HG02981 (cell line): Measurements from ENCODE around the gene GPC3.

Source experiments
- ATAC-seq: cut with Tn5 transposase; IDR thresholded peaks from one replicate; pipeline ENCODE4 v1.9.1; 2021; ENCODE audit warnings: mild to moderate bottlenecking, moderate library complexity; ENCODE audit not compliant: unreplicated experiment

Gene GPC3

GRCh38 chrX:133852401-133852800, 133.0 kb downstream of the GPC3 start:
- no peak for ATAC-seq

GRCh38 chrX:133850399-133850798, 135.0 kb downstream of the GPC3 start:
- ATAC-seq, result no peak

DNA sequence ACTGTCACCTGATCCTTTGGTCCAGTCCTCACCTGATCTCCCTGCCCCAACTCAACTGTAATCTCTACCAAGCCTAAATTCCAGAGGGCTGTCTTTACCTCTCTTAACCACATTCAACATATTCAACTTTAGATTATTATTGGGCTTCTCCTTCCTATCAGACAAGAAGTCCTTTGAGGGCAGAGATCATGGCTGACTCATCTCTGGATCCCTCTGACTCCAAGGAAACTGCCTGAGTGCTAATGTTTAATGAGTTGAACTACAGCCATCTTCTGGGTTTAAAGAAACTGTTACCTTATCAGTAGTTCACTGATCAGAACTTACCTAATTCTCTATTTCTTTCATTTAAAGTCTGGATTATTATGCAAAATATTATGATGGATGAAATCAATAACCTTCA, 135.7 kb downstream of the GPC3 start:
- ATAC-seq, result no peak

GRCh38 chrX:133847340-133847994, 137.9 kb downstream of the GPC3 start:
- ATAC-seq, result peak; percentile 48

DNA sequence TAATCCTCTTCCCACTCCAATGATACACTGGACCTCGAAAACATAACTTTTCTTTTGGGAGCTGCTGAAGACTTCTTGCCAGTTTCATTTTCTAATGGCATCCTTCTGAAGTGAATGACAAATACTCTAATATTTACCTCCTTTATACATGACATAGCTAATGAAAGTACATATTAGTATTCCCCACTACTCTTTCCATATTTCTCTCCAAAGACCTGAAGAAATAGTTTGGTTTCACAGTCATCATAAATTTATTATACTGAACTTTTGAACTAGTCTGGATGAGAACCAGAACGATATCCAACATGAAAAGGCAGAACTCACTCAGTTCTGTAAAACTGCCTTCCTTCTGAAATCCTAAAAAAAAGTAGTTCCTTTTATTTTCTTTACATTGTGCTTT, 139.1 kb downstream of the GPC3 start:
- ATAC-seq, result no peak

DNA sequence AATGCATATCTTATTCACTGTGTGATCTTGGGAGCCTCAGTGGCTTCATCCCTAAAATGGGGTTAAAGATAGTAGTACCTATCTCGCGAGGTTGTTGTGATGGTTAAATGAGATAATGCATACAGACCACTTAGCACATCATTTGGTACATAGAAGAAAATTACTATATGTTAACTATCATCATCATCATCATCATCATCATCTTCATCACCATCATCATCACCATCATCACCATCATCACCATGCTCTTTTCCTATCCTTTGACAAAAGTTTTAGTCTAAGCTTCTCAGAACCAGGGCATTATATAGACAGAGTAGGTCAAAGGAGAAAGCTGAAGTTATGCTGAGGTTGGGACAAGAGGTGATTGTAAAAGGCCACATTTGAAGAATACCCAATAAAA, 145.0 kb downstream of the GPC3 start:
- ATAC-seq, result no peak

DNA sequence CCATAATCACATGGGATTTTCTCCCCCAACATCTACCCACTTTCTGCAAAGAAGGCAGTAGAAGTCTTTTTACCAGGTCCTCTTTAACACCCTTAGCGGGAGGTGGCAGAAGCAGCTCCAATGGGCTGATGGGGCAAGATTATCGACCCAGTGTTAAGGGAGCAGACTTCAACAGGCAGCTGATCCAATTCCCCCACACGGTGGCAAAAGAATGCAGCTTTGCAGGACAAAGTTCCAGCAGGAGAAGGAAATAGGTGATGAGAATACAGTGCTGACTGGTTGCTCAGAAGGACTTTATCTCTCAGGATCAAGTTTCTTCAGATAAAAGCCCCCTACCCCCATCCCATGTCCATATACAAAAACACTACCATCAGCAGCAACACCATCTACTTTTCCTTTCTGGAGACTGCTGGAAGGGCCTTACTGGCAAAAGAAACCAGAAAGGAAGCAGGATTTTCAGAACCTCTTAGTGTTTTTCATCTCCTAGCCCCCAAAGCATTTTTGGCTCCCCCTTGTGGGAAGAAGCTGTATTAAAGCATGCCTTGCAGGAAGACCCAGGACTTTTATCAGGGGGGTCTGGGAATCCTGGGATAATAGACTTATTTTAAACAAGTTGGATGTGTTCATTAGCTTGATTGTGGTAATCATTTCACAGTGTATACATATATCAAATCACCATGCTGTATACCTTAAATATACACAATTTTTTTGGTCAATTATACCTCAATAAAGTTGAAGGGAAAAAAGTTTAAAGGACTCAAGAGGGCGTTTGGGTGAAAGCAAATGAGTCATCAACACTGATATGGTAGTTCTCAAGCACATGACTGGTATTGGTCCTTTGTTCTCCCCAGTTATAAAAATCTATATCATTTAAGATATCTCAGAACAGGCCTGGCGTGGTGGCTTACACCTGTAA, 146.4 kb downstream of the GPC3 start:
- ATAC-seq, result no peak

GRCh38 chrX:133837091-133837490, 148.3 kb downstream of the GPC3 start:
- no peak for ATAC-seq

DNA sequence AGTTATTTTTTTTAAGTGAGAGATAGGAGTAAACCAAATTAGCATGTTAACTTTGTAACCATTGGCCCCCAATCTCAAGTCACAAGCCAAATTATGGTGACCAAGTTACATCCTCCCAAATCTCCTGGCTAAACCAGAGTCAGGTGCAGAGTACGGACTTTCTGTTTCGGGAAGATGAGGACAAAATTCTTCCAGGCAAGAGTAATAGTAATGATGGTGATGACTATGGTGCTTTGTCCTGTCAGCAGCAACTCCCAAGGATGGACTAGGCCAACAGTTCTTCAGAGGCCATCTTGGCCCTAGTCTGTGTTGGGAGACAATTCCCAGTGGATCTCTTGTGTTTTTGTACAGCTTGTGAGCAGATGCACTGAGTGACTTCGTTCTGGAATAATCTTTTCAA, 148.8 kb downstream of the GPC3 start:
- no peak for ATAC-seq

DNA sequence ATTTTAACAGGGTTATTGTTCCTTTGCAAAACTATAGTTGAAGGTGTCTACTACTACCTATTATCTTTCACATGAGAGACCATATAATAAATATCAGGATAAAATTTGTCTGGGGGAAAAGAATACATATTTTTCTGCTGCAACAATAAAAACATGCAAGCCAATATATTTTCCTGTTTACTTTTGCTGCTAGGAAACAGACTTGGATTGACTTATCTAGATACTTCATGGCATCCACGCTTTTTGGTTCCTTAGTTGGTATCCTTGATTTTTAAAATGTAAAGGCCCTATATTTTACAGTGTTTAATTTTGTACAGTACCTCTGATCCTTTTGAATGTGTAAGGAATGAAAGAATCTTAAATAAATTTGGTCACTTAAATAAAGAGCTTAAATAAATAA, 150.6 kb downstream of the GPC3 start:
- no peak for ATAC-seq

- ATAC-seq, result no peak
Observed at GRCh38 chrX:133819546-133819945, 165.8 kb downstream of the GPC3 start.

GRCh38 chrX:133818019-133818418, 167.4 kb downstream of the GPC3 start:
- ATAC-seq, result no peak

DNA sequence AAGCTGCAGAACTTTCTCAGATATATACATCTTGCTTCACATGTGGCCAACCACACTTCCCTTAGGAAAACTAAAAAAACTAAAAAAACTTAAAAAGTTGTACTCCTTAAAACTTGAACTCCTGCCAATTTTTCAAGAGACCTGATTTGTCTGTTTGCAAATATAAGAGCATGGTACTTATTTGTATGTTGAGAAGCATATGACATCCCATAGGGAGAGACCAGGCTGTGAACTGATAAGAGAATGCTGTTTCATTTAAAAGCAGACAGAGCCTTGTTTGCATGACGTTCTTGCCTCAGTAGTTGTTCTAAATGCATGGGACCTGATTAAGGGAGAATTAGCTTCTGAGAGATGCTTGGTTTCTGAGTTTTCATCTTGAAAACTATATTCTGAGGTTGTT, 169.9 kb downstream of the GPC3 start:
- no peak for ATAC-seq

DNA sequence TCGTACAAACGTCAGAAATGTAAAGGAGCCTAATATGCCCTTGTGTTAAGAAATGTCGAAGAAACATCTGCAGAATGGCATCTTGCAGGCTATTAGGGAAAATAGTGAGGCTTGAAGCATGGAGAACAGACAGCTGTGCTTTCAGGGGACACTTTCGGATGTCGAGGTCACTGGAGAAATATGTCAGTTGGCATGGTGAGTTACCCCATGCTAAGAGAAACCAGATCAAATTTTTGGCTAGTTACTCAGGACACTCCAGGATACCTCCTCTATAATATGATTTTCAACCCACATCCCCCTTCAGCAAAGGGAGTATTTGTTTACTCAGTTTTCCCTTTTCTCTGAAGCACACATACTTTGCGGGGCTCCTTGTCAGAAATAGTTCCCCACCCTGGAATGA, 171.4 kb downstream of the GPC3 start:
- no peak for ATAC-seq

- no peak for ATAC-seq
Observed at GRCh38 chrX:133812402-133812801, 173.0 kb downstream of the GPC3 start.

DNA sequence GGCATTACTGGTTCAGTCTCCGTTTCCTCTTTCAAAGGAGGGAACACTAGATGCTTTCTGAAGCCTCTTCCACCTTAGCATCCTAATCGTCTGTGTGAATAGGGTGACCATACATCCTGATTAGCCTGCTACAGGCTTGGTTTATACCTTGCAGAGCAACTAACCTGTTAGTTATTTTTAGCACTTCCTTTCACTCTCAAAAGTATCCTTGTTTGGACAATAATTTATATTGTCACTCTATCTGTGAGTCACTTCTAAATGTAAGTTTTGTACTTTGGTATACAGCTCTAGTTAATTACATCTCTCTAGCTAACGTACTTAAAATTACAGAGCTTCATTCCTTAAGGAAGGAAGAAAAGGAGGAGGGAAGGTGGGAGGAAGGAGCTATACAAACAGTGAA, 174.5 kb downstream of the GPC3 start:
- no peak for ATAC-seq

DNA sequence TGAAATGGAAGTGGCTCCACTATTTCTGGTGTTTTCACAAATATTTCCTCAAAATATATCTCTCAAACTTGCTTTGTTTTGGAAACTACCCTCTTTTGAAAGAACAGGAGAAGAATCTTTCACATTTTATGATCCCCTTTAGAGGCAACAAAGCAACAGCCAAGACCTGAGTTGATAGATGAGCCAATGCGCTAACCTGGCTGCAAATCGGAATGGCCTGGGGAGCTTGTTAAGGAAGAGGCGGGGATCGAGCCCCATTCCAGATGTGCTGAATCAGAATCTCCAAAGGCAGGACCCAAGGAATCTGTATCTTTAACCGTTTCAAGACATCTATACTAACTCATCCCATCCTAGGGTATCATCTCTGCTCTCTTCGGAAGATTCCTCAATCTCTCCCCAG, 181.3 kb downstream of the GPC3 start:
- no peak for ATAC-seq

DNA sequence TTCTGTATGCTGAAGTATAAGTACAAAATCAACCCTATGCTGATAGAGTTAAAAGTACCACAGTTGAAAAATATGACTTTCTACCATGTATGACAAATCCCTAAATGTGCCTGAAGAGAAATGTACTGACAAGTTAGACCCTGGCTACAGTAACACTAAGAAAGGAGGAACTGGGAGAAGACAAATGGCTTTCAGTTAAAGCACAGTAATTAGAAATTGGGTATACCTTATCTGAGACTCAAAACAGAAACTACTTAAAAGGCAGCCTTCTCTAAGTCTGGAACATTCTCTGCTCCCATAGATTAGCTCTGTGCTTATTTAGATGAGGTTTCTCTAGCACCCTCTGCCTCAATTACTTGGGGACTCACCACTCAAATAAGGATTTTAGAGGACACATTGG, 189.1 kb downstream of the GPC3 start:
- ATAC-seq, result no peak

DNA sequence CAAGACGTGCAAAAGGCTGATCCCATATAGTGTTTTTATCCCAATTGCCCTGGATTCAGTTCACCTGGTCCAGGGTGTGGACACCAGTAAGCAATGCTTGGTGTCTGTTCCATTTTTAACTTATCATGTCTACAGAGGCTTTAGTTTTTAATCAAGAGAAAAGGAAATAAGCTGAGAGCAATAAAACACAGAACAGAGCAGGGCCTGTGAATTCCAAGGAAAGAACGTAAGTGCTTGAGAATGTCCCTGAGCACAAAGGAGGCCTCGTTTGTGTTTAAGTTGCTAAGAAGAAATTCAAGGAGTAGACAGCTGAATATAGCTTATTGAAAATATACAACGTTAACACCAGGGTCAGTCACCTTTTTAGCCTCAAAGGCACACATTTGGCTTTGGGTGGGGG, 191.3 kb downstream of the GPC3 start:
- no peak for ATAC-seq

GRCh38 chrX:133793626-133794025, 191.8 kb downstream of the GPC3 start:
- ATAC-seq, result no peak

GRCh38 chrX:133792198-133792953, 193.0 kb downstream of the GPC3 start:
- ATAC-seq, result peak; percentile 81

- ATAC-seq, result no peak
Observed at GRCh38 chrX:133789829-133790228, 195.6 kb downstream of the GPC3 start.
